K562 (cell line): ENCODE results near the gene FKBP15. TPM values are rescaled to one million over a fixed set of nuclear protein-coding genes. Genes with fewer than 3 reads are reported as not detected.

Experiments
- BCL6 ChIP-seq: fragments of 250-450 bp; sonication (Bioruptor Pico); IDR thresholded peaks from 2 replicates; pipeline ENCODE4 v1.4.0; 2020
- BCOR ChIP-seq: fragments of 450-650 bp; IDR thresholded peaks from 2 replicates; pipeline ENCODE4 v1.6.1; 2016
- CEBPG ChIP-seq, 3 experiments: fragments of 200-800 bp in 1 of 3; sonication (Bioruptor generic) in 1 of 3; sonication (generic) in 1 of 3; formaldehyde crosslinking in 1 of 3; IDR thresholded peaks in 2 of 3; conservative IDR thresholded peaks in 1 of 3; 2 replicates each; pipeline versions ENCODE4 v1.6.1 to v1.8.0; 2016 to 2022; ENCODE audit warnings: missing compliant biosample characterization in 2 of 3, missing genetic modification characterization in 2 of 3, mild to moderate bottlenecking in 1 of 3, missing genetic modification reagents in 1 of 3
- CHD2 ChIP-seq: IDR thresholded peaks from 2 replicates; pipeline ENCODE4 v1.6.1; 2011; ENCODE audit warnings: low read depth, low read length
- ELF2 ChIP-seq: fragments of 250-450 bp; sonication (Bioruptor Pico); IDR thresholded peaks from 2 replicates; pipeline ENCODE4 v1.5.0; 2021; ENCODE audit warnings: mild to moderate bottlenecking
- FOSL1 ChIP-seq: fragments of 200-800 bp; sonication (Bioruptor generic); conservative IDR thresholded peaks from 2 replicates; pipeline ENCODE4 v1.6.1; 2016; ENCODE audit warnings: missing genetic modification characterization, missing compliant biosample characterization
- GABPA ChIP-seq: fragments of 200-800 bp; sonication (Bioruptor generic); conservative IDR thresholded peaks from 2 replicates; pipeline ENCODE4 v1.6.1; 2016; ENCODE audit warnings: low read depth, missing genetic modification characterization, missing compliant biosample characterization
- KLF1 ChIP-seq: fragments of 450-650 bp; IDR thresholded peaks from 2 replicates; pipeline ENCODE4 v1.6.1; 2016; ENCODE audit warnings: missing genetic modification characterization, missing compliant biosample characterization
- NFE2L1 ChIP-seq: fragments of 450-650 bp; IDR thresholded peaks from 2 replicates; pipeline ENCODE4 v1.6.1; 2016; ENCODE audit warnings: missing genetic modification characterization, low read depth, mild to moderate bottlenecking, missing compliant biosample characterization, moderate library complexity, borderline replicate concordance
- RUNX1 ChIP-seq: sonication (generic); IDR thresholded peaks from 2 replicates; pipeline ENCODE4 v1.6.1; 2016; ENCODE audit warnings: antibody characterized with exemption, low read depth
- SRSF7 ChIP-seq: fragments of 200-400 bp; formaldehyde crosslinking; optimal IDR thresholded peaks from 2 replicates; pipeline ENCODE3; 2017; ENCODE audit warnings: mild to moderate bottlenecking, low read depth, low read length
- TAF15 ChIP-seq: fragments of 200-400 bp; formaldehyde crosslinking; IDR thresholded peaks from 2 replicates; pipeline ENCODE4 v1.6.1; 2017; ENCODE audit warnings: mild to moderate bottlenecking, low read depth, low read length, moderate library complexity
- ZNF175 ChIP-seq: fragments of 200-800 bp; sonication (Bioruptor generic); IDR thresholded peaks from 2 replicates; pipeline ENCODE4 v1.6.1; 2016; ENCODE audit warnings: low read depth, mild to moderate bottlenecking, missing genetic modification characterization, missing compliant biosample characterization
- ZNF436 ChIP-seq: fragments of 250-450, 450-650 bp; sonication (Bioruptor Pico); formaldehyde crosslinking; IDR thresholded peaks from 2 replicates; pipeline ENCODE4 v1.7.0; 2020; ENCODE audit warnings: mild to moderate bottlenecking
- ZNF584 ChIP-seq: fragments of 200-800 bp; sonication (Bioruptor generic); IDR thresholded peaks from 2 replicates; pipeline ENCODE4 v1.6.1; 2016; ENCODE audit warnings: low read depth, mild to moderate bottlenecking, missing genetic modification characterization, missing compliant biosample characterization
- ZNF77 ChIP-seq: fragments of 250-450 bp; sonication (Bioruptor Pico); IDR thresholded peaks from 2 replicates; pipeline ENCODE4 v1.5.0; 2020
- ZNF785 ChIP-seq: fragments of 250-450 bp; sonication (Bioruptor Pico); IDR thresholded peaks from 2 replicates; pipeline ENCODE4 v1.4.0; 2020; ENCODE audit warnings: mild to moderate bottlenecking
- polyA plus RNA-seq, 8 experiments: library from polyadenylated mRNA; depleted of rRNA in 4 of 8; stranded (reverse) in 5 of 8; unstranded in 3 of 8; fragments of >200 nt; fragmentation: Nextera tagmentation in 2 of 8; fragmentation: Illumina TruSeq in 1 of 8; extraction: Ambion mirVana in 2 of 8; extraction: Trizol in 1 of 8; gene quantifications; 2 replicates each; pipeline versions ENCODE4 v1.2.1 to v1.2.3, GENCODE V29; 2011 to 2014; ENCODE audit warnings: inconsistent platforms in 1 of 8, missing spikeins in 1 of 8
- total RNA-seq, 7 experiments: library from RNA; depleted of rRNA in 6 of 7; stranded (reverse); fragments of >200 nt in 6 of 7; fragmentation: Illumina TruSeq in 2 of 7; extraction: Trizol in 2 of 7; gene quantifications; 2 replicates each; pipeline versions ENCODE4 v1.2.1 to v1.2.3, GENCODE V29; 2011 to 2021; ENCODE audit warnings: low replicate concordance in 1 of 7
- TF ChIP-seq, protein P1 (sequence below): fragments of 250-450 bp; sonication (Bioruptor Pico); IDR thresholded peaks from 2 replicates; pipeline ENCODE4 v1.9.0; 2021; ENCODE audit warnings: mild to moderate bottlenecking, inconsistent platforms
- TF ChIP-seq, protein P2 (sequence below): fragments of 250-450 bp; sonication (Bioruptor Pico); IDR thresholded peaks from 2 replicates; pipeline ENCODE4 v1.5.1; 2021; ENCODE audit warnings: mild to moderate bottlenecking

FKBP15 gene
- total and polyA plus RNA-seq, 9 of the 15 experiments (the other 6 are each of a cell fraction or from before 2014, with no cell fraction given) = 8.7 to 38.0 (median 18.9) TPM

DNA sequence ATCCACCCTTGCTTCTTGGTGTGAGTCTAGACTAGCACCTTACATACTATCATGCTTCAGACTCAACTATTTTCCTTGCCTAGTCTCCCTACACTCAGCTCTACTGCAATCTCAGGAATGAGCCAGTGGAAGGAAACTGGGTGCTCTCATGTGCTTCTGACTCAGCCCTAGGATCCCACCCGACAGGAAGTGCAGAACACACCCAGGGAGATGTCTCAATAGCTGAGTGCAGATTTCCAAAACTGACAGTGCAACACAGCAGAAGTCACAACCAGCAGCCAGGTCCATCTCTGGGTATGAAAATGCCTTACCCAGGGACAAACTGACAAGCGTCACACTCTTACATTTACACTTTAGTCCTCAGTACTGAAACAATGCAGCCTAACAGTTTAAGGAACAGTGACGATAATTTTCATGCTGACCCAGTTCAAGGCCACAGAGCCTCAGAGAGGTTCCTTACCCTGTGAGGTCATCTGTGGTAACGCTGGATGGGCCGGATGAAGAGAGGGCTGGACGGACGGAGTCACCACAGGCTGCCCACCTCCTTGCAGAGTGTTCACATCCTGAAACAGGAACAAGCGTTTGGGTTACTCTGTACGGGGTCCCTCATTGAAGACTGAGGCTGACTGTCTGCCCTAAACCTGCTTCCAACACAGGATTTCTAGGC is 33.0 kb downstream of the FKBP15 start (continued):
- TF ChIP-seq GABPA (tag) = peak; percentile 42; the same call in 1 of the 2 replicates
- no peak for TF ChIP-seq ZNF436
- TF ChIP-seq ELF2 (CRISPR knock-in tag) = no peak
- TF ChIP-seq ZNF175 (CRISPR knock-in tag) = peak; percentile 16; the same call in 1 of the 2 replicates
- TF ChIP-seq TAF15 = no peak
- no peak for TF ChIP-seq ZNF77
- TF ChIP-seq, protein P1, sequence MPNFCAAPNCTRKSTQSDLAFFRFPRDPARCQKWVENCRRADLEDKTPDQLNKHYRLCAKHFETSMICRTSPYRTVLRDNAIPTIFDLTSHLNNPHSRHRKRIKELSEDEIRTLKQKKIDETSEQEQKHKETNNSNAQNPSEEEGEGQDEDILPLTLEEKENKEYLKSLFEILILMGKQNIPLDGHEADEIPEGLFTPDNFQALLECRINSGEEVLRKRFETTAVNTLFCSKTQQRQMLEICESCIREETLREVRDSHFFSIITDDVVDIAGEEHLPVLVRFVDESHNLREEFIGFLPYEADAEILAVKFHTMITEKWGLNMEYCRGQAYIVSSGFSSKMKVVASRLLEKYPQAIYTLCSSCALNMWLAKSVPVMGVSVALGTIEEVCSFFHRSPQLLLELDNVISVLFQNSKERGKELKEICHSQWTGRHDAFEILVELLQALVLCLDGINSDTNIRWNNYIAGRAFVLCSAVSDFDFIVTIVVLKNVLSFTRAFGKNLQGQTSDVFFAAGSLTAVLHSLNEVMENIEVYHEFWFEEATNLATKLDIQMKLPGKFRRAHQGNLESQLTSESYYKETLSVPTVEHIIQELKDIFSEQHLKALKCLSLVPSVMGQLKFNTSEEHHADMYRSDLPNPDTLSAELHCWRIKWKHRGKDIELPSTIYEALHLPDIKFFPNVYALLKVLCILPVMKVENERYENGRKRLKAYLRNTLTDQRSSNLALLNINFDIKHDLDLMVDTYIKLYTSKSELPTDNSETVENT (CRISPR knock-in tag) = no peak
- TF ChIP-seq ZNF584 (CRISPR knock-in tag) = 0 out of 2 replicates have a peak, but pooled peaks have one; percentile 27
- TF ChIP-seq RUNX1 = no peak
- TF ChIP-seq FOSL1 (tag) = peak; percentile 82
- no peak for TF ChIP-seq BCOR
- TF ChIP-seq KLF1 (tag) = no peak
- TF ChIP-seq, protein P2, sequence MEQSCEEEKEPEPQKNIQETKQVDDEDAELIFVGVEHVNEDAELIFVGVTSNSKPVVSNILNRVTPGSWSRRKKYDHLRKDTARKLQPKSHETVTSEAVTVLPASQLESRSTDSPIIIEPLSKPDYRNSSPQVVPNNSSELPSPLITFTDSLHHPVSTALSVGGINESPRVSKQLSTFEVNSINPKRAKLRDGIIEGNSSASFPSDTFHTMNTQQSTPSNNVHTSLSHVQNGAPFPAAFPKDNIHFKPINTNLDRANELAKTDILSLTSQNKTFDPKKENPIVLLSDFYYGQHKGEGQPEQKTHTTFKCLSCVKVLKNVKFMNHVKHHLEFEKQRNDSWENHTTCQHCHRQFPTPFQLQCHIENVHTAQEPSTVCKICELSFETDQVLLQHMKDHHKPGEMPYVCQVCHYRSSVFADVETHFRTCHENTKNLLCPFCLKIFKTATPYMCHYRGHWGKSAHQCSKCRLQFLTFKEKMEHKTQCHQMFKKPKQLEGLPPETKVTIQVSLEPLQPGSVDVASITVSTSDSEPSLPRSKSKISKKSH (CRISPR knock-in tag) = no peak
- no peak for TF ChIP-seq BCL6 (CRISPR knock-in tag)
- no peak for TF ChIP-seq ZNF785
- TF ChIP-seq SRSF7 = no peak
- no peak for TF ChIP-seq NFE2L1 (tag)
- TF ChIP-seq CHD2 = no peak
- no peak for TF ChIP-seq CEBPG (CRISPR knock-in tag; IDR thresholded peaks at IDR 0.05)
- peak in 1 of 2 experiments; percentile 66; a peak in 1 of 4 replicates for TF ChIP-seq CEBPG (tag; conservative IDR thresholded peaks at IDR 0.05 in 1 of 2, IDR thresholded peaks at IDR 0.05 in 1 of 2)
